H1 (cell line): ENCODE data around the gene BIVM.

Experiments
- CTCF ChIP-seq, 3 experiments: IDR thresholded peaks; 1 replicate in 2 of 3; 2 replicates in 1 of 3; pipeline versions ENCODE4 v1.5.1 to v1.6.1; 2011; ENCODE audit warnings: low read length in 3 of 3, mild to moderate bottlenecking in 3 of 3, inconsistent platforms in 2 of 3, low read depth in 1 of 3, moderate library complexity in 1 of 3; ENCODE audit not compliant: insufficient read depth in 1 of 3; ENCODE audit errors: control extremely low read depth in 1 of 3
- EP300 ChIP-seq, 2 experiments: IDR thresholded peaks; 1 replicate in 1 of 2; 2 replicates in 1 of 2; pipeline ENCODE4 v1.6.1; 2011 to 2012; ENCODE audit warnings: low read depth in 2 of 2, low read length in 2 of 2, mild to moderate bottlenecking in 2 of 2, borderline replicate concordance in 1 of 2, inconsistent platforms in 1 of 2, moderate library complexity in 1 of 2
- EZH2 ChIP-seq: fragments of 200-600 bp; sonication (generic); IDR thresholded peaks from 2 replicates; pipeline ENCODE4 v1.7.1; 2012; ENCODE audit warnings: low read depth, mild to moderate bottlenecking, moderate library complexity, low read length, inconsistent platforms; ENCODE audit not compliant: severe bottlenecking
- FOSL1 ChIP-seq: IDR thresholded peaks from 2 replicates; pipeline ENCODE4 v1.6.1; 2011; ENCODE audit warnings: mild to moderate bottlenecking, low read depth, low read length, moderate library complexity; ENCODE audit not compliant: insufficient read depth
- GABPA ChIP-seq: IDR thresholded peaks from 2 replicates; pipeline ENCODE4 v1.6.1; 2011; ENCODE audit warnings: mild to moderate bottlenecking, low read length, moderate library complexity, borderline replicate concordance; ENCODE audit not compliant: insufficient read depth
- GTF2F1 ChIP-seq: IDR thresholded peaks from 2 replicates; pipeline ENCODE4 v1.6.1; 2012; ENCODE audit warnings: low read depth, low read length, improper control_type of control experiment, borderline replicate concordance
- HDAC2 ChIP-seq, 2 experiments: fragments of 300-600 bp in 1 of 2; sonication (generic) in 1 of 2; IDR thresholded peaks; 2 replicates each; pipeline ENCODE4 v1.6.1; 2011 to 2012; ENCODE audit warnings: low read depth in 2 of 2, low read length in 2 of 2, mild to moderate bottlenecking in 2 of 2, moderate library complexity in 2 of 2, borderline replicate concordance in 1 of 2, inconsistent platforms in 1 of 2
- SIN3A ChIP-seq, 2 experiments: IDR thresholded peaks in 1 of 2; conservative IDR thresholded peaks in 1 of 2; 2 replicates each; pipeline ENCODE4 v1.6.1; 2011 to 2012; ENCODE audit warnings: low read length in 2 of 2, improper control_type of control experiment in 1 of 2, low read depth in 1 of 2, mild to moderate bottlenecking in 1 of 2
- YY1 ChIP-seq: IDR thresholded peaks from 2 replicates; pipeline ENCODE4 v1.6.1; 2011; ENCODE audit warnings: low read depth, mild to moderate bottlenecking, low read length

- TF ChIP-seq CTCF (IDR thresholded peaks at IDR 0.05; ENCODE audit: control extremely low read depth in 1 of 3, insufficient read depth in 1 of 3, low read depth in 1 of 3, low read length in 3 of 3): no peak
- TF ChIP-seq FOSL1: no peak
- TF ChIP-seq YY1: no peak
- no peak for TF ChIP-seq EP300 (IDR thresholded peaks at IDR 0.05; ENCODE audit: borderline replicate concordance in 1 of 2, low read depth in 2 of 2, low read length in 2 of 2)
- TF ChIP-seq EZH2: no peak
- no peak for TF ChIP-seq HDAC2 (IDR thresholded peaks at IDR 0.05; ENCODE audit: borderline replicate concordance in 1 of 2, low read depth in 2 of 2, low read length in 2 of 2)
- TF ChIP-seq SIN3A (conservative IDR thresholded peaks at IDR 0.05 in 1 of 2, IDR thresholded peaks at IDR 0.05 in 1 of 2; ENCODE audit: low read depth in 1 of 2, low read length in 2 of 2): no peak
- no peak for TF ChIP-seq GABPA
- TF ChIP-seq GTF2F1: no peak
Measured at GRCh38 chr13:102776271-102776670, 22.6 kb upstream of the BIVM start.
